GM21786 (cell line): ENCODE results near the gene RECK.
"Not testable (repeated sequence)": the region's sequence is repeated elsewhere in the genome, so short reads cannot be mapped to it uniquely, and the experiment has no call there.

Experiments used
- ATAC-seq: cut with Tn5 transposase; IDR thresholded peaks from one replicate; pipeline ENCODE4 v1.9.1; 2021; ENCODE audit not compliant: unreplicated experiment

RECK gene

DNA sequence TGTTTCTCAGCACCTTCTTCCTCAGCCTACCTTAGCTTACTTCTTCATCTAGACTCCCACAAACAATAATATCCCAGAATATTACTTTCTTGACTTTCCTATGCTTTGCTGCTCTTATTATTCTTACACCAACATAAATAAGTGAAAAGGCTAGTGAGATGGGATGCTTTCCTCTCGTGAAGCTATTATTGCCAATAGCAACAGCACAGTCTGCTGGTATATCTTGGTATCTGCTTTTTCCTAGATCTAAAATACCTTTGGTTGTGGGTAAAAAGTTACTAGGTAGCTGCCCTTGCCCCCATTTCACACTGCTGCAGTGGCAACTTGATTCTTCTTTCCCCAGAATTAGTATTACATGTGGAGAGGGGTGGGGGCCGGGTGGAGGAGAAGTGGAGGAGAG, 73.7 kb downstream of the RECK start:
- no peak for ATAC-seq

- no peak for ATAC-seq
Measured at GRCh38 chr9:36112516-36112915, 75.8 kb downstream of the RECK start.

DNA sequence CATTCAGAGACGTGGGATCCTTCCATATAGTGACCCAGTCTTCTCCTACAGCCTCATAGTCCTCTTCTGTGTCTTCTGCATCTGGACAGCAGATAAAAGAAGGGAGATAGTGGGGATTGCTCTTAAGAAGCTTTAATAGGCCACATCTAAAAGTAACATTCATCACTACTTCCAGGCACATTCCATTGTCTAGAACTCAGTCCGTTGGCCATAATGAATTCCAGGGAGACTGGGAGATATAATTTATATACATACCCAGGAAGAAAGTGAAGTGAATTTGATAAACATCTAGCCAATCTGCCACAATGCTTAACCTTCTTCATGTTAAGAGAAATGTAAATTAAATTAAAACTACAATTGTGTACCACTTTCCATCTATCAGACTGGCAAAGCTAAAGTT, 77.3 kb downstream of the RECK start:
- ATAC-seq = no peak

DNA sequence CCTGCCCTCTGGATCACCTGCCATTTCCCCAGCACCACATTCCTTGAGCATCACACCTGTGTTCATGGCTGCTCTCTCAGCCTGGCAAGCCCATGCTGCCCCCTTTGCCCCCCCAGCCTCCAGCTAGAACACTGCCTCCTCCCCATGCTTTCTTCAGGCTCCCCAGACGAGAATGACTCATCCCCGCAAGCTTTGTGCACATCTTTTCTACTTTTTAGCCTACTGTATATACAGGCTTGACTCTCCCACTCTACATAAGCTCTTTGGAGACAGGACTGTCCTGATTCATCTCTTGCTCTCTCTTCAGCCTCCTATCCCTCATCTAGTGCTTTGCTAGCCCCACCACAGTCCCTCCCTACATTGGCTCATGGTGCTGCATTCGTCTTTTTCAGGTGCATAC, 79.9 kb downstream of the RECK start:
- no peak for ATAC-seq

DNA sequence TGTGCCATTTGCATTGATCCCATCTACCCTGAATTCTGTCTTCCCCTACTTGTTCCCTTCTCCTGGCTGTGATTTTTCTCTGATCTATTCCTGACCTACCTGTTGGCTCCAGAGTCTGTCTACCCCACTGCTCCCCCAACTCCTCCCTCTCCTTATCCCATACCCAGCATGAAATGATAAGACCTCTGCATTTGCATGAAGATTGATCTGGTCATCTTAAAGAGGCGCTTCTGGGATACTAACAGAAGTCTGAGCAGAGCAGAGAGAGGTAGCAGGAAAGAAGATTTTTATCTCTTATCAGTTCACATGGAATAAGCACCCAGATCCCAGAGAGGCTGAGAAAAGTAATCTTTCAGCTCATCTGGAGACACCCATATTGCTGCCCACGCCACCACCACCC, 81.5 kb downstream of the RECK start:
- no peak for ATAC-seq

DNA sequence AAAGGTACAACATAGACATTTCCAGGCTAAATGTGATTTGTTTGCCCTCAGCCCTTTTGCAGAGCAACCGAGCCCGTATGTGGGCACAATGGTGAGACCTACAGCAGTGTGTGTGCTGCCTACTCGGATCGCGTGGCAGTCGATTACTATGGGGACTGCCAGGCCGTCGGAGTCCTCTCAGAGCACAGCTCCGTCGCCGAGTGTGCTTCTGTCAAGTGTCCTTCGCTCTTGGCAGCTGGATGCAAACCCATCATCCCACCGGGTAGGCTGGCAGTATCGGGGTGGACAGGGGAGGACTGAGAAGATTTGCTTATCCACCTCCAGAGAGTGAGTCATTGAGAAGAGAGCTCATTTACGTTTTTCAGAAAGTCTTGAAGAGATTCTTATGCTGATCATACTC, 82.0 kb downstream of the RECK start:
- no peak for ATAC-seq

DNA sequence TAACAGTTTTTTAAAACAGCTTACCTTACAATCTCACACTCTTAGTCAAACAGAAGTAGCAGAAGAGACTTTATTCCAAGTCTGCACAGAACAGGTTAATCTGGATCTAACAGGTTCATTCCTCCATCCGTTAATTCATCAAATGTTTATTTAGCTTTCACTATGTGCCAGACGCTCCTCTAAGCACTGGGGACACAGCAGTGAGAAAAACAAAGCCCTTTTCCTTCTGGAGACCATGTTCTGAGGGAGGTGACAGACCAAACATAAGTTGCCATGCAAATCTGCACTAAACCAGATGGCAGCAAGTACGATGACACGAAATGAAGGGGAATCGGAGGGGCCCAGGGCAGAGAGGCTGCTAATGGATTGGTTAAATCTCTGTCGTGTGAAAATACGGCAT, 82.8 kb downstream of the RECK start:
- ATAC-seq = no peak

GRCh38 chr9:36120705-36121104, 84.0 kb downstream of the RECK start:
- no peak for ATAC-seq

DNA sequence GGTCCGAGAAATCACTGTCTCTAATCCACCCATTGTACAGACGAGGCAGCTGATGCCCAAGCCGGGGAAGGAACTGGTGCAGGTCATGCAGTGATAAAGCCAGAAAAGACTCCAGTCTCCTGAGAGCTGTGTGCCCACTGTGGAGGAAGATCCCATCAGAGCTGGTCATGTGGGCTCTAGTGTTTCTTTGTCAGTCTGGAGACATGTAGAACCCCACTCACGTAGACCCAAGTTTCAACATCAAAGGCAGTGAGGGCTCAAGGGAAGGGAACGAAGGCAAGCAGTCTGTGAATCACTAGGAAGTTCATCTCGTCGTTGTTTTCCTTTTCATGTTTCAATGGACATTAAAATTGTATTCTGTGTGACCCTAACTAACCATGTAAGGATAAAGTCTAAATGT, 85.3 kb downstream of the RECK start:
- no peak for ATAC-seq

DNA sequence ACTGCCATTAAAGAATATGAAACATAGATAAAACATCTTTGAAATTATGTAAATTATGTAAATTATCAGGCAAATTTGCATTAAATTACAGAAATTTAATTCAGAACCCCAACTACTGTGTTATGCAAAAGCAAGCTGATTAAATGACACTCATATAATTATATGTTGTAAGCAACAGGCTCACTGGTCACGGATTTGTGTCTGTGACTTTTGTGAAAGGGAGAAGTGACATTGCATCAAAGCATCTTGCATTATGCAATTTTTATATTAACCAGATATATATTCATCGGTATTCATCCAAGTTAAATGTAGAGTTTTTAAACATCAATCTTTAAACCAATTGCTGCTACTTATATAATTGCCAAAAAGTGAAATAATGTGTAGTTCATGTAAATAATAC, 86.8 kb downstream of the RECK start:
- ATAC-seq = no peak

DNA sequence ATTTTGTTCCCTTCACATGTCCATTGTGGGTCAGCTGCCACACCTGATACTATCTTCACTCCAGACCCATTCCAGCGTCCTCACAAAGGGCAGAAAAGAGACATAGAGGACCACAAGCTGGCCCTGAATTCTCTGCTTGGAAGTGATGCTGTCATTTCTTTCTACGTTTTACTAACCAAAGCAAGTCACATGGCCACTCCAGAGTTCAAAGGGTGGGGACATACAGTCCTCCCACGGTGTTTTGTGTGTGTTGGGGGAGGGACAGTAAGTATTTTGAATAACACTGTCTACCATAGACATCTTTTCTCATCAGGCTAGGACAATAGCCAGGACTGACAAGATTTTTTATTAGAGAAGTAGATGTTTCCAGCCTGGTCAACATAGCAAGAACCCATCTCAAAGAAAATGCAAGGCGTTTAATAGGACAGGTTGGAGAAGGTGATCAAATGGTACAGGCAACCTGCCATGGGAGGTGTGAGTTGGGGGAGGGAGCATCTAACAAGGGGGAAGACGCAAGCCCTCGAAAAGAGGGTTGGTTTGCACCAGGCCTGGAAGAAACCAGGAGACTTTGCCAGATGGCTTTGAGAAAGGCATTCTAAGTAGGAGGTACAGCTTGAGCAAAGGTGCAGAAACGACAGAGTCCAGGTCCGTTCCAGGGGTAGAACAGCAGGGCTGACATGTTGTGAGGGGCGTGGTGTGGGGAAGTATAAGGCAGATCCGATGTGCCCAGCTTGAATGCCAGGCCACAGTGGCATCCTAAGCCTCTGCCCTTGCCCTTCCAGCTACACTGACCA, 88.5 kb downstream of the RECK start:
- no peak for ATAC-seq

DNA sequence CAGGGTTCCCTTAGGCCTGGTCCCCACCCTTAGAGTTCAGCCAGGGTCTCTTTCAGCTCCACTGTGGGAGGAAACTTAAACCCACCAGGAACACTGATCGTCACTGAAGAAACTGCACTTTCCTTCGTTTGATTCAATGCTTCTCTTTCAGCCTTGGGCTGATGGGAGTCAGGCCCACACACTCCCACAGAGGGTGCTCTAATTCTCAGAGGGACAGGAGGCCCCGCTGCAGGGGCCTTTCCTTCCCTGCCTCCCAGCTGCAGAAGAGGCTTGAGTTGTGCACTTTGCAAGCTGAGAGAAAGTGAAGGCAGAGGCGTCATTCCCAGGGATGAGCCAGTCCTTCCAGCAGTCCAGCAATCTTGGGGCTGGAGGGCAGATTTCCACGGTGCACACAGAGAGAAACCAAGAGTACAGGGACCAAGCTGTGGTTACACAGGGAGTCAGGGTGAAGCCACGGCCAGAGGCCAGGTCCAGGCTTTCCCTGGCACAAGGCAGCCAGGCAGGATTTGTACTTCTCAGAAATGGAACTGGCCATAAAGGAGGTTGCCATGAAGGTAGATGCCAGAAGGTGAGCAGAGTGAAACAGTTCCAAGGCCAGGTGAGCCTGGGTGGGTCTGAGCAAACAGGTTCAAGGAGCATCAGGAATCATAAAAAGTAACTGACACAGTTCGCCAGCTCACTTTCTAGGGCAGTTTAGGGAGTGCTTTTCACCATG, 89.5 kb downstream of the RECK start:
- ATAC-seq = no peak

DNA sequence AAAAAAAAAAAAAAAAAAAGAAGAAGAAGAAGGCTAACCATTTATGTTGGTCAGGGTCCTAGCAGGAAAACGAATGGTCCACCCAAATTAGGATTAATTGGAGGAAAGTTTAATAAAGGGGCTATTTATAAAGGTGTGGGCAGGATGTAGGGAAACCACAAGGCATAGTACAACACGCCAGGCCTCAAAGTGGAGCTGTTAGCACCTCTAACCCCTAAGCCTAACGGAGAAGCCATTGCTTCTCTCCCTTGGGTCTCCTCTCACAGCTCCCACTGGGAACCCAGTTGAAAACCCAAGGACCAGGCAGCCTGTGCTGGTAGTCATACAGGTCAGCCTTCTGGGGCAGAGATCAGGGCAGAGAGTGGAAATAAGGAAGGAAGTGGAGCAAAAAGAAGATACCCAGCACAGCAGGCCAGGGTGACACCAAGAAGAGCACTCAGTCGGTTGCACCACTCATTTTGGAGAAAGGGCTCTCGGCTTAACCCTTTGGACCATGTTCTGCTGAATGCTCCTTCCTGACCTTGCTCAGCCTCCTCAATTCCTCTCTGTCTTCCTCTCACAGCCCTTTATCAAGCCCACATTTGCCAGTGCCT, 91.0 kb downstream of the RECK start:
- no peak for ATAC-seq

DNA sequence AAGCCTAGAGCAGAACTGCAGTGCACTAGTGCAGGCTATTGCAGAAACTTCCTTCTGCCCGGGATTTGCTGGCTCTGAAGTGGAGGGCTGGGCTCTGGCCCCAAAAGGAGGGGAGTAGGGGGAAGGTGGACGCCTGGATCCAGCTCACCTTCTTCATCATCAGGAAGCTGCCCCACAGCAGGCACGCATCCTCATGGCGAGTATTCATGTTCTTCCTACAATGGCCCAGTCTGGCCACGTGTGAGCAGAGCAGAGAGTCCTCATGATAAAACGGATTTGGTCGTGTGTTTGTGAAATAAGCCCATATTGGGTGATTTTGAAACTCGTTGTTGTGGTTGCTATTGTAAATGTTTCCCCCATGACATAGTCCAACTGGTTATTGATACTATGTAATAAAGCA, 91.6 kb downstream of the RECK start:
- no peak for ATAC-seq

DNA sequence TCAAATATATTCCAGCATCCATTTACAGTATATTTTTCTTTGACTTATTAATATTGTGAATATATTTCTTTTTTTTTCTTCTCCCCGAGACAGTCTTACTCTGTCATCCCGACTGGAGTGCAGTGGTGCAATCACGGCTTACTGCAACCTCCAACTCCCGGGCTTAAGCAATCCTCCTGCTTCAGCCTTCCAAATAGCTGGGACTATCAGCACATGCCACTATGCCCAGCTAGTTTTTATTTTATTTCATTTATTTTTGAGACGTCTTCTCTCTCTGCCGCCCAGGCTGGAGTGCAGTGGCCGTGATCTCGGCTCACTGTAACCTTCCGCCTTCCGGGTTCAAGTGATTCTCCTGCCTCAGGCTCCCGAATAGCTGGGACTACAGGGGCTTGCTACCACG, 92.4 kb downstream of the RECK start:
- no peak for ATAC-seq

DNA sequence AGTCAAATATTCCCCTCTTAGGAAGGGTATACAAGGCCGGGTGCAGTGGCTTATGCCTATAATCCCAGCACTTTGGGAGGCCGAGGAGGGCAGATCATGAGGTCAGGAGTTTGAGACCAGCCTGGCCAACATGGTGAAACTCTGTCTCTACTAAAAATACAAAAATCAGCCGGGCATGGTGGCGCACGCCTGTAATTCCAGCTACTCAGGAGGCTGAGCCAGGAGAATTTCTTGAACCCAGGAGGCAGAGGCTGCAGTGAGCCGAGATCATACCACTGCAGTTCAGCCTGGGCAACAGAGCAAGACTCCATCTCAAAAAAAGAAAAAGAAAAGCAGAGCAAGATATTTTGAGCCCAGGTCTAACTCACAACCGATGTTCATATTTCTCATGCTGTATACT, 95.0 kb downstream of the RECK start:
- ATAC-seq = not testable (repeated sequence)

GRCh38 chr9:36132086-36132485, 95.4 kb downstream of the RECK start:
- ATAC-seq = no peak

DNA sequence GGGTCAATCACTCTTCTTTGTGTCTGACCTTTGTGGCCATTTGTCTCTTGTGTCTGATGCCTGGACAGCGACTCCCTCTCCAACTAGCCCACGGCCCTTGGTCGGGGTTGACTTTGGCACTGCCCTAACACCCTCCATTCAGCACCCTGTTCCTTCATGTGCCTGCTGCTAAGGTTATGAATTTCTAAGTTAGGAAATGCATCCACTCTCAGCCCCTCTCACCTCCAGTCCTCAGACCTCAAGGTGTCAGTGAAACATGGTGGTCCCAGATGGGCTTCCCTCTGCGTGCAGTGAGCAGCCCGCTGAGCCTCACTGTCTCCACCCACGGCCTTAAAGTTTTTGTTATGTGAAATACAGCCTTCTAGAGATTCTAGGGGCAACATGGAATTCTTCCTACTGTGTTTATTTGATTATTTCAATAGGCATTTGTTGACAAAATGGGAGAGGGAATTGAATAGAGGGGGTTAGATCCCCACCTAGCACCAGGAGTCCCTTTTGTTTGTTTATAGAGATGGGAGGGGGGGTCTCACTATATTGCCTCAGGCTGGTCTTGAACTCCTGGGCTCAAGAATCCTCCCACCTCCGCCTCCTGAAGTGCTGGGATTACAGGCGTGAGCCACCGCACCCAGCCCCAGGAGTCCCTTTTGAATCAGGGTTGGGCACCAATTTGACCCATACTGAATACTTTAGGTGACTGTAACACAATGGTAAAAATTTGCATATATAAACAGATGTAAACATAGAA, 98.2 kb downstream of the RECK start:
- no peak for ATAC-seq

GRCh38 chr9:36135741-36136271, 99.1 kb downstream of the RECK start:
- ATAC-seq = no peak

DNA sequence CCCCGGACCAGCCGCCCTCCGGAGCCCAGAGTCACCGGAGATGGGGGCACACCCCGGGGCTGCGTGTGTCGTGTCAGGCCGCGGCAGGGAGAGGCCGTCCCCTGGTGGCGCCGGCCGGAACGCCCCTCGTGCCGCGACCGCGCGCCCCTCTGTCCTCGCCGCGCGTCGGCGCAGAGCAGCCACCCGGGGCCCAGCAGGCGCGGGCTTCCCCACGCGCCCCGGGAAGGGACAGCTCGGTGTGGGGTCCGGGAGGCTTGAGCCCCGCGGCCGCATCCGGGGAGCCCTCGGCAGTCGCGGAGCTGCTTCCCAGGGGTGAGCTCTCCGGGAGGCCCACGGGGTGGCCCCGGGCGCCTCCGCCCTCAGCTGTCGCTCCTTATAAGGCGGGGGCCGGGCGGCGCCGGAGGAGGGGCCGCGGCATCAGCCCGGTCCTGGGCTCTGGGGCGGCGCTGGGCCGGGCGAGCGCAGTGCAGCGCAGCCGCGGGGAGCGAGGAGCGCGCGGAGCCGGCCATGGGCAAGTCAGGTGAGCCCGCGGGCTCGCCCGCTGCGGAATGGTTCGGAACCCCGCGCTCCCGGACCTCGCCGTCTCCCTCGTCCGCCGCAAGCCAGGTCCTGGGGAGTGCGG, 99.7 kb downstream of the RECK start, which contains the start of gene GLIPR2:
TSS of gene GLIPR2 (plus strand) at position 462 of the 622 bp plus-strand sequence. CDS start at position 508, 46 bp downstream.
- ATAC-seq = peak; percentile 96
